HL-60/S4 (cell line): ENCODE results near the gene DGKI.

Source experiments
- in situ Hi-C: fragments of 300-500 bp; cut with MboI; formaldehyde crosslinking; loops from 2 replicates; pipeline ENCODE4 v1.14.3; 2022; ENCODE audit warnings: low sequenced_read_pairs

DGKI gene

DNA sequence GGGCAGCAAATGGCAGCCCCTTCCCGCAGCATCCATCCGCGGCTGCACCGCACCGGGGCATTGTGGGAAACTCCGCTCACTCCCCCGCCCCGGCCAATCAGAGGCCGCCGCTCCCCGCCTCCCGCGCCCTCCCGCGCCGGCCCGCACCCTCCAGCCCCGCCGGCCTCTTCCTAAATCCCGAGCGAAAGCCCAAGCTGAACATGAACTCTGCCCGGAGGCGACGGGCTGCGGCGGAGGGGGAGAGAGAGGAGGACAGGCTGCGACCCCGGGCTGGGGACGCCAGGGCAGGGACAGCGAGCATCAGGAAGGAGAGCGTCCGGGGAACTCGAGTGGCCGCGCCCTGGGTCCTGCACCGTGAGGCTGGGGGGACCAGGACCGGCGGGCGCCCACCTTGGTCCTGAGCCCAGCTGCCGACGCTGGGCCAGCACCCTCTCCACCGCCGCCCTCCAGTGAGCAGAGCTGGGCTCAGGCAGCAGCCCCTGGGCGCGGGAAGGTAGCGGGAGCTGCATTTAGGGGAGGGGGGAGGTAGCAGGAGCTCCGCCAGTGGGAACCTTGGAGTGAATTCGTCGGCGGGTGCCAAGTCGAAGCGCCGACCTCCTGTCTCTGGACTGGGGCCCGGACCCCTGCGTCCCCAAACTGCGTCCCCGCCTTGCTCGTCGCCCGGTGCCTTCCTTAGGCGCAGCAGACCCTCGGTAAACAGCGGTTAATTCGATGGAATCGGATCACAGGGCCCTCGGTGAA lies at the start of gene DGKI:
DGKI (minus strand) TSS at position 148 of the 741 bp plus-strand sequence.
- in situ Hi-C loops = no loop called here

DNA sequence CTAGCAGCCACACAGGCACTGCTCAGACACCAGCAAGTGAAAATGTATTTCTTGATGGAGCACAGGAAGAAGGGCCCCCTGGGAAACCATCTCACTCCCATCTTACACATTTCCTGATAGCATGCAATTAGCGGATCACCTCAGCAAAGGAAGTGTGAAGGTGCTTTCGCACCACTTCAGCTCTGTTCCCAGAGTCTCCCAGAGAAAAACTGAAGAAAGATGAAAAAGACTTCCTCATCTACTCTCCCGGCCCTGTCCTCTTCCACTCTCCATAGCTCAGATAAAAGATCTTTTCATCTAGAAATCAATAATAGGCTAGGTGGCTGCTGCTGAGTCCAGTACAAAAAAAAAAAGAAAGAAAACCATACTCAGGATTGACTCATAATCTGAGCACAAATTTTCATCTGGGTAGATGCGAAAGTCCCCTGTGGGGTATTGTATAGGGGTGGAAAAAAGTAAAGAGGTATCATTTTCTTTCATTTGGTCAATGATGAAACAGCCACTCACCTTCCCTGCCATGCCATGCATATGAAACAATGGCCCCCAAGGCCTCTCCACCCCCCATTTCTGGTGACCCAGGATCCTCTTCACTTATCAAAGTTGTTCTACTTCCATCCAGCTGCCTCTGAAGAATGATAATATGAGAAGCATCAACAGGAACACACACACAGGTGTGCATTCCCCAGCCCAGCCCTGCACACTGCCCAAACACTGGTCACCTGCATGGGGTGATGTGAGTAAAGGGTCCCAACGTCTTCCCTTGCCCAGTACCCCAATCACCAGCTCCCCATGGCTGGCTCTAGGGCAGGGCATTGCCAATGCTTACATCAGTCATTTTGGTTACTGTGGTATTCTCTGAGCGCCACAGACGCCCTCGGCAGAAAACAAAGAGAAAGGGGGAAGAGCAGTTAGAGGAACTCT lies 48.8 kb upstream of the DGKI start:
- in situ Hi-C loops = loop anchor here (10.0 kb wide), 1 partner anchor 241 kb away; no protein-coding TSS in a partner anchor

GRCh38 chr7:137893143-137893742 lies 46.5 kb upstream of the DGKI start:
- in situ Hi-C loops = loop anchor here (10.0 kb wide), 1 partner anchor 238 kb away; no protein-coding TSS in a partner anchor

GRCh38 chr7:137891016-137891655 lies 44.4 kb upstream of the DGKI start:
- in situ Hi-C loops = loop anchor here (10.0 kb wide), 1 partner anchor 236 kb away; no protein-coding TSS in a partner anchor

DNA sequence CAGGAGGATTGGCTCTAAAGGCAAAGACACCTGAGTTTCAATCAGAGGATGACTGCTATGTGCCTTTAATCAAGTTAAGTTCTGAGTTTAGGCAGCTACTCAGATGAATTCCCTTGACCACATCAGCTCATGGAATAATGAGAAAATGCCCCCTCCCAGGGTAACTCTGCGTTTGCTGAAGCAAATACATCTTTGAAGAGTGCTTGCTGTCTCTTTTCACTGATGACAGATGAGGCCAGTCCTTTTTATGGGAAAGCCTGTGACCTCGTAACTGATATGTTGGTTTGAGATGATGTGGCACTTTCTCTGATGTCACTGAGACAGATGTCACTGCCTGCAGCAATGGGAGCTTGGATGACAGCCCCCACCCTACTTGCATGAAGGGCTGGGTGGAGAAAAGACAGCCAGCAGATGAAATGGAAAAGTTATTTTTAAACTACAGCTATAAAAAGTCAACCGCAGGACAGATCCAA lies 43.7 kb upstream of the DGKI start:
- in situ Hi-C loops = loop anchor here (10.0 kb wide), 1 partner anchor 236 kb away; no protein-coding TSS in a partner anchor

DNA sequence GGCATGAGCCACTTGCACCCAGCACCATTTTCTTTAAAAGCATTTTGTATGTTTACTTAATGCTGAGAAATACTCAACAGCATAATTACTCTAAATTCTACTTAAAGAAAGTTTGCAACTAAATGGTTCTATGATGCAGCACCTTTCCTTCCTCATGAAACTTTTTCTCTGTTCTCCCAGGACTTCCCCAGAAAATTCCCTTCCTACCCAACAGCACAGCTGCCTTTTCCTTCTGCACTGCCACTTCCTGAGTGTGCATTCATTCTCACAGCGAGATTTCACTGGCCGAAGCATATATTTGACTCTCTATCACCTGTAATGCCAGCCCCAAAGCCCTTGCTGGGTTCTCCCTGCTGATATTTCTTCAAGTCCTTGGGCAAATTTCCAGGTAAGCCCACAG lies 41.5 kb upstream of the DGKI start:
- in situ Hi-C loops = no loop called here

GRCh38 chr7:137886746-137887145 lies 40.0 kb upstream of the DGKI start:
- in situ Hi-C loops = no loop called here

- in situ Hi-C loops = no loop called here
Observed at GRCh38 chr7:137886281-137886680, 39.5 kb upstream of the DGKI start.

DNA sequence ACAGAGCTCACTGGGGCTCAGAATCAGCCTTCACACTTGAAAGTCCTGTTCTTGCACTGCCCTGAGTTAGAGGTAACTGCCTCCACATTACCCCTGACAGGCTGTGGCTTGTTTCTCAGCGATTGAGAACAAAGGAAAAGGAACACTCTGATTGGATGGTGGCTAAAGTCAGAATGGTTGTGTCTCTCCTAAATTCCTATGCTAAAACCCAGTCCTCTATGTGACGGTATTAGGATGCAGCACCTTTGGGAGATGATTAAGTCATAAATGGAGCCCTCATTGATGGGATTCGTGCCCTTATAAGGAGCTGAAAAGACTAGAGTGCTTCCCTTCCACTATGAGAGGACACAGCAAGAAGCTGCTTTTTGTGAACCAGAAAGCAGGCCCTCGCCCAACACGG lies 38.9 kb upstream of the DGKI start:
- in situ Hi-C loops = no loop called here

DNA sequence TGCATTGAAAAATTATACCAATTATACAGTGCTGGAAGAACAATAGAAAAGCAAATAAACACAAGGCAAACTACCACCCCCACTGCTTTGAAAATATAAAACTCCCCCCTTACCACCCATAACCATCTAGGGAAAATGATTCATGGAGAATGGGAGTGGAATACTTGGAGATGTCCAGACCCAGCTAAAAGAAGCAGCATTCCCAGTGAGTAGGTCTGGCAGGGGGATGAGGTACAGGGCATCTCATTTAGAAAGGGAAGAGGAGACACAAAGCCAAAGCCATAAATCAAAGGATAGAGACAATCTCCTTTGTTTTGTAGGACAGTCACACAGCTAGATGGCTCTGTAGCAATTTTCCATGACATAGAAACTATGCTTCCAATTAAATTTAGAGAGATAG lies 36.0 kb upstream of the DGKI start:
- in situ Hi-C loops = no loop called here

- in situ Hi-C loops = no loop called here
Observed at GRCh38 chr7:137882261-137882668, 35.5 kb upstream of the DGKI start.

DNA sequence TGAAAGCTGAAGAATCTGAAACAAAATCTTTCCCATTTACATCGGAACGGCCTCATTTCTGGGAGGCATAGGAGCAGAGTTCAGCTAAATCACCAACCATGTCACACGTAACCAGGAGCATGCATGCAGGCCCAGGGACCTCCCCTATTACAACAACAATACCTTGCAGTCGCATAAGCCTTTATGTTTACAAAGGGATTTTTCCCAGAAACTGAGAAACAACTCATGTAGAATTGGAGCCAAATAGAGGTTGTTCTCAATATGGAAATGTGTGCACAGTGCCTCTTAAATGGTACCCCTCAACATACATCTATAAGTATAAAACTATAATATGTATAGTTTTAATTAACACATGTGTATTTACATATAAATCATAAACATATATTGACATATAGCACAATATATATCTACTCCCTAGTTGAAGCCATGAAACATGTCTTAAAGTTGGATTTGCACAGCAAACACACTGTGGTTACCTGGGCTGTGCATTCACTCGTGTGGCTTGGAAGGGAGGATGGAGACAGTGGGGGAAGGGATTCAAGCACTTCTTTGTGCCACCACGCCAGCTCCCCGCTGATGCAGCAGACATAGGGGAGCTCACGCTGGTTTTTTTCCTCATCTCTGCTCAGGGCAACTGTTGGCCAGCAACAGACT lies 35.0 kb upstream of the DGKI start:
- in situ Hi-C loops = no loop called here

- in situ Hi-C loops = no loop called here
Observed at GRCh38 chr7:137880432-137880831, 33.7 kb upstream of the DGKI start.

- in situ Hi-C loops = no loop called here
Observed at GRCh38 chr7:137879357-137880158, 32.8 kb upstream of the DGKI start.

- in situ Hi-C loops = no loop called here
Observed at GRCh38 chr7:137878333-137878961, 31.7 kb upstream of the DGKI start.

DNA sequence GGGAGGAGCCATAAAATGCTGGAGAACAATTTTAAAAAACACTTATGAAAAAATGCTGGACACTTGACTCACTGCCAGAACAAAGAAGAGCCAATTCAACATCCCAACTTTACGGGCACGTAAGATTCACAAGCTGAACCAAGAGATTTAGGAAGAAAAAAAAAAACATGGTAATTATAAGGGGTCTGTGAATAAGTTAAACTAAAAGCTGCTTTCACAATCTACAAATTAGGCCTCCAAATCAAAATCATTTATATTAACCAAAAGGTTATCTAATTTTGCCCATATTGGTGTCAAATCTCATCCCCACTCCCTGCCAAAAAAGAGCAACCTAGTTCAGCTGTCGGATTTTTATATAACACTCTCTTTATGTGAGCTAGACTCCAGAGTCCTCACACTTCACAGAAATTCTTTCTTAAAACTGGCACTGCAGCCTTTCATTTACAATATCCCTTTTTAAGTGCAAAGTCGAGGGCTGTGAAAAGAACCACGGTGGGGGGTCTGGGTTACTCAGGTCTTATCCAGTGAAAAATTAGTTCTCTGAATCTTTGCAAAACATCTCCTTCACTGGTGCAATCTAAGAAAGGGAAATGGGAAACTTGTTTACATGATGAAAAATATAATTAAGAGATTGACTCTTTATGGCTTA lies 30.4 kb upstream of the DGKI start:
- in situ Hi-C loops = no loop called here

- in situ Hi-C loops = no loop called here
Observed at GRCh38 chr7:137875746-137876145, 29.0 kb upstream of the DGKI start.

DNA sequence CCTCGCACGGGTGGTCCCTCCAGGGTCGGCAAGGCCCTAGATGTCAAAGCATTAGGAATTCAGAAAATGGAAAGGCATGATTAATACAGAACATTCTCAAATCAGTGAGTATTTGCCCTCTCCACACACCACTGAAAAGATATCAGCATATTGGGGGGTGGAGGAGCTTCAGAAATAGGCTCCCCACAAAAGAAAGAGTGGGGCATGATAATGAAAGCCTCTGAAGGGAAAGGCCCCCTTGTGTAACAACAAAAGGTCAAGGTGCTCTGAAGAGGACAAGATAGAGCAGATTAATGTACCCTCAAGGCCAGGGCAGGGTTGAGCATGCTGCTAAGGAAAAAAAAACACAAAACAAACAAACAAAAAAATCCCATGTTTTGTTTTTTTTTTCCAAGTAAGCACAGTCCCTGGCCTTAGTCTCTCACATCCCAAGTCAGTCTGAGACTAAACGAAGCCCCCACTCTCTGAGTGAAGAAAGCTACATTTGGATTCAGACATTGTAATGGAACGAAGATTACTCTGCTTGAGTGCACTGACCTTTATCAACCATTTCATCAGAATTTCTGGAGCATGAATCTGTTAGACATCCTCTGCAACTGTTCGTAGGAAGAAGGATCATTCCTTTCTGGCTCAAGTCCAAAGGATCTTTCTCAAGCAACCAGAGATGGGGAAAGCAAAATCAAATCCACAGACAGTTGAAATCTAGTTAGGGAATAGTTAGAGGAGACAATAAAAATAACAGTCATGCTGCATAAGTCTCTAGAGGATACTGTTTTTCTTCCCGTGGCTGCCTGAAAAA lies 27.4 kb upstream of the DGKI start:
- in situ Hi-C loops = no loop called here
